PC-9 (cell line): ENCODE results near the gene OR8D1. TPM values are rescaled to one million over a fixed set of nuclear protein-coding genes. Genes with fewer than 3 reads are reported as not detected.

ENCODE experiments used
- BruUV-seq: library from RNA; stranded (reverse); fragments of 400-500 nt; replicated peaks from 2 replicates; lab custom pipeline; 2021; lab: Mats Ljungman, UMichigan
- CTCF ChIA-PET: fragments of 300-600 bp; sonication (Branson Sonifier 250); formaldehyde crosslinking; loops from one replicate; lab custom pipeline; 2022; ENCODE audit warnings: antibody characterized with exemption; lab: Charles Lee
- POLR2A ChIA-PET: fragments of 300-600 bp; sonication (Branson Sonifier 250); formaldehyde crosslinking; loops from one replicate; lab custom pipeline; 2022; ENCODE audit warnings: antibody characterized with exemption; ENCODE audit not compliant: unreplicated experiment; lab: Charles Lee
- DNase-seq, 2 experiments: peaks; one replicate each; pipeline versions ENCODE4 v3.0.0 to v3.0.0-alpha.2; 2015 to 2022; ENCODE audit warnings: mixed read lengths in 1 of 2
- H2AFZ ChIP-seq: fragments of 200-600 bp; sonication (generic); 2 replicates; pipeline ENCODE4 v1.8.1; 2017; ENCODE audit warnings: antibody characterized with exemption
- H3F3A ChIP-seq: fragments of 200-600 bp; sonication (generic); 2 replicates; pipeline ENCODE4 v1.8.1; 2017; ENCODE audit warnings: antibody characterized with exemption, mild to moderate bottlenecking, low read depth; ENCODE audit not compliant: insufficient read depth
- H3K27ac ChIP-seq: fragments of 200-600 bp; sonication (generic); 2 replicates; pipeline ENCODE4 v1.6.1; 2016; ENCODE audit warnings: mixed run types
- H3K27me3 ChIP-seq: fragments of 200-600 bp; sonication (generic); 2 replicates; pipeline ENCODE4 v1.6.1; 2016; ENCODE audit warnings: low read depth, mixed run types; ENCODE audit not compliant: insufficient read depth
- H3K36me3 ChIP-seq: fragments of 200-600 bp; sonication (generic); 2 replicates; pipeline ENCODE4 v1.6.1; 2016; ENCODE audit warnings: low read depth, mixed run types
- H3K4me1 ChIP-seq: fragments of 200-600 bp; sonication (generic); replicated peaks from 2 replicates; pipeline ENCODE4 v1.6.1; 2016; ENCODE audit warnings: mixed run types; ENCODE audit not compliant: insufficient read depth
- H3K4me2 ChIP-seq: fragments of 200-600 bp; sonication (generic); 2 replicates; pipeline ENCODE4 v1.6.1; 2017; ENCODE audit warnings: mixed run types
- H3K4me3 ChIP-seq: fragments of 200-600 bp; sonication (generic); 2 replicates; pipeline ENCODE4 v1.6.1; 2016; ENCODE audit warnings: mixed run types
- H3K79me2 ChIP-seq: fragments of 200-600 bp; sonication (generic); 2 replicates; pipeline ENCODE4 v1.6.1; 2017; ENCODE audit warnings: low read depth, mixed run types
- H3K9me2 ChIP-seq: fragments of 200-600 bp; sonication (generic); 2 replicates; pipeline ENCODE4 v1.8.1; 2017; ENCODE audit warnings: mild to moderate bottlenecking; ENCODE audit not compliant: insufficient read depth
- H3K9me3 ChIP-seq: fragments of 200-600 bp; sonication (generic); 2 replicates; pipeline ENCODE4 v1.8.1; 2016; ENCODE audit warnings: low read depth; ENCODE audit not compliant: insufficient read depth
- H4K20me1 ChIP-seq: fragments of 200-600 bp; sonication (generic); 2 replicates; pipeline ENCODE4 v1.8.1; 2017; ENCODE audit not compliant: insufficient read depth
- CTCF ChIP-seq: fragments of 200-600 bp; sonication (generic); conservative IDR thresholded peaks from 2 replicates; pipeline ENCODE4 v1.6.1; 2017; ENCODE audit warnings: mixed run types, antibody characterized with exemption, mild to moderate bottlenecking, moderate library complexity
- EZH2 ChIP-seq: fragments of 200-600 bp; sonication (generic); IDR thresholded peaks from 2 replicates; pipeline ENCODE4 v1.8.0; 2017; ENCODE audit warnings: antibody characterized with exemption, low read depth
- intact Hi-C: fragments of 100-400 bp; cut with micrococcal nuclease; formaldehyde crosslinking; loops from one replicate; pipeline ENCODE4 v1.10.0; 2022; ENCODE audit not compliant: unreplicated experiment
- total RNA-seq: library from RNA; stranded (reverse); gene quantifications from 2 replicates; pipeline ENCODE4 v1.2.3, GENCODE V29; 2021

Gene OR8D1
- total RNA-seq, 1 experiment from 2014 or later, result not detected

GRCh38 chr11:124331873-124332272 lies 18.1 kb upstream of the OR8D1 start:
- Histone ChIP-seq H3K27me3 (no peaks in the 10 kb centered on the region), H3K4me3 (no peak overlapping the region), H3K4me2 (no peak overlapping the region), H2AFZ (no peak overlapping the region), H3K9me2 (no peaks in the 10 kb centered on the region), H3K4me1 (no peaks in the 10 kb centered on the region), H3F3A (no peaks in the 10 kb centered on the region), H3K79me2 (no peaks in the 10 kb centered on the region), H3K27ac (no peak overlapping the region), H3K9me3 (no peaks in the 10 kb centered on the region; the same call in 1 of the 2 replicates), H4K20me1 (no peaks in the 10 kb centered on the region), H3K36me3 (no peaks in the 10 kb centered on the region)
- intact Hi-C loops, result no loop called here
- POLR2A ChIA-PET, result no interaction called here
- CTCF ChIA-PET, result no interaction called here
- DNase-seq, result no peak
- TF ChIP-seq EZH2 (no peak), CTCF (no peak)
- BruUV-seq, result no TSS peak

GRCh38 chr11:124329787-124330478 lies 16.2 kb upstream of the OR8D1 start:
- Histone ChIP-seq H3K4me3 (no peak overlapping the region), H3K36me3 (no peaks in the 10 kb centered on the region), H4K20me1 (no peaks in the 10 kb centered on the region), H3K9me3 (no peaks in the 10 kb centered on the region), H2AFZ (no peak overlapping the region), H3K4me2 (no peak overlapping the region), H3K79me2 (no peaks in the 10 kb centered on the region), H3K27ac (no peak overlapping the region), H3K9me2 (no peaks in the 10 kb centered on the region), H3K4me1 (no peaks in the 10 kb centered on the region), H3F3A (no peaks in the 10 kb centered on the region), H3K27me3 (no peaks in the 10 kb centered on the region)
- POLR2A ChIA-PET, result no interaction called here
- DNase-seq, result no peak
- intact Hi-C loops, result no loop called here
- BruUV-seq, result no TSS peak
- no peak for TF ChIP-seq EZH2
- no peak for TF ChIP-seq CTCF
- CTCF ChIA-PET, result no interaction called here

- H3F3A ChIP-seq, result no peaks in the 10 kb centered on the region
- no peaks in the 10 kb centered on the region for H3K79me2 ChIP-seq
- CTCF ChIA-PET, result no interaction called here
- H3K36me3 ChIP-seq, result no peaks in the 10 kb centered on the region
- H3K4me2 ChIP-seq, result no peak overlapping the region
- no peaks in the 10 kb centered on the region for H3K27me3 ChIP-seq
- H2AFZ ChIP-seq, result no peak overlapping the region
- intact Hi-C loops, result no loop called here
- H3K4me3 ChIP-seq, result no peak overlapping the region
- no peaks in the 10 kb centered on the region for H3K9me3 ChIP-seq
- no peaks in the 10 kb centered on the region for H3K9me2 ChIP-seq
- no peak overlapping the region for H3K27ac ChIP-seq
- DNase-seq, result no peak
- no peak for TF ChIP-seq CTCF
- no peak for TF ChIP-seq EZH2
- no peaks in the 10 kb centered on the region for H4K20me1 ChIP-seq
- no peaks in the 10 kb centered on the region for H3K4me1 ChIP-seq
- no TSS peak for BruUV-seq
- POLR2A ChIA-PET, result no interaction called here
Observed at GRCh38 chr11:124327775-124328174, 14.0 kb upstream of the OR8D1 start.
